K562 (cell line): ENCODE results near the gene SRPRA. TPM values are rescaled to one million over a fixed set of nuclear protein-coding genes. Genes with fewer than 3 reads are reported as not detected.

Experiments used
- BCLAF1 ChIP-seq, 2 experiments: fragments of 450-650 bp in 1 of 2; IDR thresholded peaks; 2 replicates each; pipeline ENCODE4 v1.6.1; 2011 to 2017; ENCODE audit warnings: low read depth in 2 of 2, antibody characterized with exemption in 1 of 2, borderline replicate concordance in 1 of 2, low read length in 1 of 2, mild to moderate bottlenecking in 1 of 2, mixed read lengths in 1 of 2; ENCODE audit not compliant: control insufficient read depth in 1 of 2
- BRCA1 ChIP-seq, 2 experiments: fragments of 450-650 bp in 1 of 2; sonication (generic) in 1 of 2; formaldehyde crosslinking in 1 of 2; IDR thresholded peaks; 2 replicates each; pipeline versions ENCODE4 v1.5.0 to v1.6.1; 2017 to 2020; ENCODE audit warnings: mild to moderate bottlenecking in 1 of 2, missing genetic modification reagents in 1 of 2
- C11orf30 ChIP-seq: fragments of 450-650 bp; IDR thresholded peaks from 2 replicates; pipeline ENCODE4 v1.6.1; 2016; ENCODE audit warnings: low read depth, mild to moderate bottlenecking
- CGGBP1 ChIP-seq: fragments of 250-450 bp; sonication (Bioruptor Pico); IDR thresholded peaks from 2 replicates; pipeline ENCODE4 v1.9.0; 2021; ENCODE audit warnings: mild to moderate bottlenecking
- EHMT2 ChIP-seq: fragments of 450-650 bp; IDR thresholded peaks from 2 replicates; pipeline ENCODE4 v1.6.1; 2018; ENCODE audit warnings: antibody characterized with exemption
- EP400 ChIP-seq: fragments of 450-650 bp; IDR thresholded peaks from 2 replicates; pipeline ENCODE4 v1.6.1; 2017; ENCODE audit warnings: antibody characterized with exemption, mild to moderate bottlenecking, moderate library complexity
- ESRRA ChIP-seq: fragments of 450-650 bp; IDR thresholded peaks from 2 replicates; pipeline ENCODE4 v1.6.1; 2014; ENCODE audit warnings: low read depth, mild to moderate bottlenecking, moderate library complexity, borderline replicate concordance
- FOXK2 ChIP-seq, 2 experiments: fragments of 450-650 bp; IDR thresholded peaks in 1 of 2; conservative IDR thresholded peaks in 1 of 2; 2 replicates each; pipeline ENCODE4 v1.6.1; 2016; ENCODE audit warnings: low read depth in 2 of 2, mild to moderate bottlenecking in 1 of 2
- FOXM1 ChIP-seq, 2 experiments: fragments of 450-650 bp in 1 of 2; sonication (generic) in 1 of 2; formaldehyde crosslinking in 1 of 2; IDR thresholded peaks; 2 replicates each; pipeline versions ENCODE4 v1.6.1 to v1.9.0; 2017 to 2022; ENCODE audit warnings: low read depth in 2 of 2, mild to moderate bottlenecking in 2 of 2, missing genetic modification reagents in 1 of 2, moderate library complexity in 1 of 2
- GTF2B ChIP-seq: IDR thresholded peaks from 2 replicates; pipeline ENCODE4 v1.6.1; 2011; ENCODE audit not compliant: insufficient read length; ENCODE audit errors: extremely low read depth
- HDAC2 ChIP-seq: fragments of 450-650 bp; IDR thresholded peaks from 2 replicates; pipeline ENCODE4 v1.6.1; 2016; ENCODE audit warnings: mild to moderate bottlenecking
- HEY1 ChIP-seq: fragments of 250-450 bp; sonication (Bioruptor Pico); IDR thresholded peaks from 2 replicates; pipeline ENCODE4 v1.5.0; 2020; ENCODE audit warnings: mild to moderate bottlenecking, moderate library complexity, borderline replicate concordance
- HIVEP1 ChIP-seq: fragments of 250-450 bp; sonication (Bioruptor Pico); IDR thresholded peaks from 2 replicates; pipeline ENCODE4 v1.4.0; 2020; ENCODE audit warnings: mild to moderate bottlenecking
- IRF1 ChIP-seq: sonication (generic); formaldehyde crosslinking; IDR thresholded peaks from 2 replicates; pipeline ENCODE4 v1.8.0; 2022; ENCODE audit warnings: missing genetic modification reagents, mild to moderate bottlenecking, borderline replicate concordance
- KLF13 ChIP-seq: fragments of 450-650 bp; IDR thresholded peaks from 2 replicates; pipeline ENCODE4 v1.6.1; 2016; ENCODE audit warnings: missing genetic modification characterization, low read depth, mild to moderate bottlenecking, missing compliant biosample characterization, moderate library complexity, borderline replicate concordance
- SNRNP70 ChIP-seq: fragments of 200-400 bp; formaldehyde crosslinking; optimal IDR thresholded peaks from 2 replicates; pipeline ENCODE3; 2017; ENCODE audit warnings: low read depth, low read length
- SREBF1 ChIP-seq: fragments of 150-350 bp; IDR thresholded peaks from 2 replicates; pipeline ENCODE4 v1.6.1; 2014; ENCODE audit warnings: antibody characterized with exemption, low read depth, low read length, borderline replicate concordance
- SRSF7 ChIP-seq: fragments of 200-400 bp; formaldehyde crosslinking; optimal IDR thresholded peaks from 2 replicates; pipeline ENCODE3; 2017; ENCODE audit warnings: mild to moderate bottlenecking, low read depth, low read length
- TEAD2 ChIP-seq: fragments of 450-650 bp; IDR thresholded peaks from 2 replicates; pipeline ENCODE4 v1.6.1; 2016; ENCODE audit warnings: missing genetic modification characterization, control low read depth, missing compliant biosample characterization
- THAP7 ChIP-seq: fragments of 250-450 bp; sonication (Bioruptor Pico); IDR thresholded peaks from 2 replicates; pipeline ENCODE4 v1.5.0; 2021
- ZNF263 ChIP-seq: sonication (generic); formaldehyde crosslinking; IDR thresholded peaks from 2 replicates; pipeline ENCODE4 v1.8.0; 2022; ENCODE audit warnings: mild to moderate bottlenecking, missing genetic modification reagents, borderline replicate concordance
- polyA plus RNA-seq, 8 experiments: library from polyadenylated mRNA; depleted of rRNA in 4 of 8; stranded (reverse) in 5 of 8; unstranded in 3 of 8; fragments of >200 nt; fragmentation: Nextera tagmentation in 2 of 8; fragmentation: Illumina TruSeq in 1 of 8; extraction: Ambion mirVana in 2 of 8; extraction: Trizol in 1 of 8; gene quantifications; 2 replicates each; pipeline versions ENCODE4 v1.2.1 to v1.2.3, GENCODE V29; 2011 to 2014; ENCODE audit warnings: inconsistent platforms in 1 of 8, missing spikeins in 1 of 8
- total RNA-seq, 7 experiments: library from RNA; depleted of rRNA in 6 of 7; stranded (reverse); fragments of >200 nt in 6 of 7; fragmentation: Illumina TruSeq in 2 of 7; extraction: Trizol in 2 of 7; gene quantifications; 2 replicates each; pipeline versions ENCODE4 v1.2.1 to v1.2.3, GENCODE V29; 2011 to 2021; ENCODE audit warnings: low replicate concordance in 1 of 7

The SRPRA gene
- total and polyA plus RNA-seq, 9 of the 15 experiments (the other 6 are each of a cell fraction or from before 2014, with no cell fraction given), result 33.5 to 124 (median 80.0) TPM

GRCh38 chr11:126303623-126304456 lies 35.1 kb upstream of the SRPRA start, which contains the start of gene DCPS (continued):
- TF ChIP-seq BRCA1 (IDR thresholded peaks at IDR 0.05), result no peak
- no peak for TF ChIP-seq BRCA1 (CRISPR knock-in tag; IDR thresholded peaks at IDR 0.05)
- peak; percentile 79 for TF ChIP-seq C11orf30
- TF ChIP-seq SRSF7, result no peak
- no peak for TF ChIP-seq ESRRA
- TF ChIP-seq BCLAF1 (IDR thresholded peaks at IDR 0.05; ENCODE audit: borderline replicate concordance in 1 of 2, control insufficient read depth in 1 of 2, low read depth in 2 of 2, low read length in 1 of 2), result no peak
- no peak for TF ChIP-seq HIVEP1 (CRISPR knock-in tag)
- TF ChIP-seq CGGBP1, result no peak
- 0 out of 4 replicates have a peak, but pooled peaks of 1 of the 2 experiments have one; percentile 41 for TF ChIP-seq FOXK2 (conservative IDR thresholded peaks at IDR 0.05 in 1 of 2, IDR thresholded peaks at IDR 0.05 in 1 of 2; ENCODE audit: low read depth in 2 of 2)
- TF ChIP-seq EP400, result peak; percentile 87
- TF ChIP-seq THAP7 (CRISPR knock-in tag), result peak; percentile 71; the same call in 1 of the 2 replicates
- TF ChIP-seq TEAD2 (tag), result no peak
- no peak for TF ChIP-seq SNRNP70
- TF ChIP-seq ZNF263 (CRISPR knock-in tag), result peak; percentile 33; the same call in 1 of the 2 replicates
- TF ChIP-seq HEY1 (CRISPR knock-in tag), result no peak
- no peak for TF ChIP-seq EHMT2
- TF ChIP-seq SREBF1, result no peak
- 0 out of 2 replicates have a peak, but pooled peaks have one; percentile 65 for TF ChIP-seq HDAC2
- peak; percentile 30; the same call in 1 of the 2 replicates for TF ChIP-seq KLF13 (tag)
- TF ChIP-seq GTF2B, result no peak
- TF ChIP-seq IRF1 (CRISPR knock-in tag), result no peak
- no peak for TF ChIP-seq FOXM1 (IDR thresholded peaks at IDR 0.05; ENCODE audit: low read depth)
- peak; percentile 77 for TF ChIP-seq FOXM1 (CRISPR knock-in tag; IDR thresholded peaks at IDR 0.05; ENCODE audit: low read depth)
